Left colon (tissue), 2 donors: Measurements from ENCODE around the gene UPF1. TPM values are rescaled to one million over a fixed set of nuclear protein-coding genes. Genes with fewer than 3 reads are reported as not detected.

Experiments used
- ATAC-seq: fragments of 200-7000 bp; cut with Tn5 transposase; one replicate; pipeline ENCODE4 v1.9.1; 2020; ENCODE audit warnings: mild to moderate bottlenecking, moderate library complexity
- DNase-seq, 2 donors: peaks; one replicate each; pipeline ENCODE4 v3.0.0-alpha.2; 2020
- intact Hi-C, 2 donors: fragments of 100-400 bp; cut with DNase I in 1 of 2; cut with micrococcal nuclease in 1 of 2; formaldehyde crosslinking; loops; one replicate each; pipeline versions ENCODE4 v1.11.2 to v1.14.0; 2022; cut with DNase I, micrococcal nuclease
- total RNA-seq, 2 donors: library from RNA; stranded (reverse); fragmentation: NEBNext Ultra II Directional; extraction: Animal tissue kit (Norgen Biotek cat#: 25700); gene quantifications; one replicate each; pipeline ENCODE4 v1.2.1, GENCODE V29; 2021
- donor health status: DM: no; HTN: no; CAD: no.
- donor health status: DM: yes; HTN: yes; CAD: no.

UPF1 gene
- total RNA-seq, 2 donors from 2014 or later = 67.6 to 81.8 TPM

DNA sequence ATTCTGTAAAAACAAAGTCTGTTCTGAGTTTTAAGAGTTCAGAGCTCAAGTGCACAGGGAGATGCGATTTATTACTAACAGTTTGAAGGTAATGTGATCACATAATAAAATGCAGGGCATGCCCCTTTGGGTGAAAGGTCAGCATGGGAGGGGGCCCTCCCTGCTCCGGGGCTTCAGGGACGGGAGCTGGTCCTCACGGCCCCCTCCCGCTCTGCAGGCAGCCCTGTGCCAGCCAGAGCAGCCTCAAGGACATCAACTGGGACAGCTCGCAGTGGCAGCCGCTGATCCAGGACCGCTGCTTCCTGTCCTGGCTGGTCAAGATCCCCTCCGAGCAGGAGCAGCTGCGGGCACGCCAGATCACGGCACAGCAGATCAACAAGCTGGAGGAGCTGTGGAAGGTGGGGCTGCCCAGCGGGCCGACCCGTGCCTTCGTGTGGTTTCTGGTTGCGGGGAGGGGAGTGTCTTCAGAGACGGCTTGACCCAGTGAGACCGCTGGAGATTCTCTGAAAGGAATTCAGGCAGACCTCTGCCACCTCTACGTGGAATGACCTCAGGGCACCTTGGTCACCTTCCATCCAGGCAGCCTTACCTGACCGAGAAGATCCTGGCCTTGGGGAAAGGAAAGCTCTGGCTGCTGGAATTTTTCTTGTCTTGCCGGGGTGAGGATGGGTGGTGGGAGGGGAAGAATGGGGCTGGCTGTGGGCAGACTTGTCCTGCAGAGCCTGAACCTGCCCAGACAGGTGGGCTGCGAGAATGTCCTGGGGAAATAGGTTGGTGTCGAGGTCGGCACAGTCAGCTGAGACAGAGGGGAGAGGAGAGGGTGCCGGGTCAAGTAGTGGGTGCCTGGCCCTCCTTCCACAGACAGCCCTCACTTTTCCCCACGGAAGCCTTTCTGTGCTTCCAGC is 19.0 kb downstream of the UPF1 start:
- intact Hi-C loops = loop anchor here in 1 of 2 donors (10.0 kb wide), 1 partner anchor 256 kb away; no protein-coding TSS in a partner anchor
- DNase-seq = no peak
- no peak for ATAC-seq

DNA sequence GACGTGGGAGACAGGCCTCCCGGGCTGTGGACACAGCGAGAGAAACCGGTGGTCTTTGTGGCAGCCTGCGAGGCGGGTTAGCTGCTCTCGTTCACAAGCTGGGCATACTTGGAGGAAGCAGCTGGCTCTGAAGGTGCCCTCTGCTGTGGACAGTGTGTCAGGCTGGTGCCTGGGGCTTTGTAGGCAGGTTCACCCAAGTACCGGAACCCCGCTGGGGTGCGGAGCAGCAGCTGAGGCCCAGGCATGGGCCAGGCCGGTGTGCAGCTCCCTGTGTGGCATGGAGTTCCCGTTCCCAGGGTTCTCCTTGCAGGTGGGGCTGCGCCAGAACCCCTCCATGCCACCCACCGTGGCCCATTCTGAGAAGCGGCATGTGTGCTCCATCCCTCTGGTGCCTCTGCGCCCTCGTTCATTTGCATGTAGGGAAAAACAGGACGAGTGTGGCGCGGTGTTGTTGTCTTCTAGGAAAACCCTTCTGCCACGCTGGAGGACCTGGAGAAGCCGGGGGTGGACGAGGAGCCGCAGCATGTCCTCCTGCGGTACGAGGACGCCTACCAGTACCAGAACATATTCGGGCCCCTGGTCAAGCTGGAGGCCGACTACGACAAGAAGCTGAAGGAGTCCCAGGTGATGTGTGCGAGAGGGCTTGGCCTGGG is 20.0 kb downstream of the UPF1 start:
- intact Hi-C loops = loop anchor here in 1 of 2 donors (10.0 kb wide), 1 partner anchor 257 kb away; no protein-coding TSS in a partner anchor
- DNase-seq = no peak
- no peak for ATAC-seq

DNA sequence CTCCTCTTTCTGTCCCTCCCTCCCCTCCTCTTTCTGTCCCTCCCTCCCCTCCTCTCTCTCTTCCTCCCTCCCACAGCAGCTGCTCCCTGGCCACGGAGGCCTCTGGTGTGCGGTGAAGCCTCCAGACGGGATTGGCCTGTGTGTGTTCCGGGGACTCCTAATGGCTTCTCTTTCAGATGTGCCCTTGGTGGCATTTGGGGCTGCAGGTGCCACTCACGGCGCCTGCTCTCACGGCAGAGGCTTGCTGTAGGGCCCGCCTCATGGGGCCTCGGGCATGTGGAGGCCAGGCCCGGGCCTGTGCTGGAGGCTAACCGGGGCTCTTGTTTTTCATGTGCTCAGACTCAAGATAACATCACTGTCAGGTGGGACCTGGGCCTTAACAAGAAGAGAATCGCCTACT is 20.9 kb downstream of the UPF1 start:
- DNase-seq = no peak
- intact Hi-C loops = loop anchor here in 1 of 2 donors (10.0 kb wide), 1 partner anchor 258 kb away; no protein-coding TSS in a partner anchor
- ATAC-seq = no peak

DNA sequence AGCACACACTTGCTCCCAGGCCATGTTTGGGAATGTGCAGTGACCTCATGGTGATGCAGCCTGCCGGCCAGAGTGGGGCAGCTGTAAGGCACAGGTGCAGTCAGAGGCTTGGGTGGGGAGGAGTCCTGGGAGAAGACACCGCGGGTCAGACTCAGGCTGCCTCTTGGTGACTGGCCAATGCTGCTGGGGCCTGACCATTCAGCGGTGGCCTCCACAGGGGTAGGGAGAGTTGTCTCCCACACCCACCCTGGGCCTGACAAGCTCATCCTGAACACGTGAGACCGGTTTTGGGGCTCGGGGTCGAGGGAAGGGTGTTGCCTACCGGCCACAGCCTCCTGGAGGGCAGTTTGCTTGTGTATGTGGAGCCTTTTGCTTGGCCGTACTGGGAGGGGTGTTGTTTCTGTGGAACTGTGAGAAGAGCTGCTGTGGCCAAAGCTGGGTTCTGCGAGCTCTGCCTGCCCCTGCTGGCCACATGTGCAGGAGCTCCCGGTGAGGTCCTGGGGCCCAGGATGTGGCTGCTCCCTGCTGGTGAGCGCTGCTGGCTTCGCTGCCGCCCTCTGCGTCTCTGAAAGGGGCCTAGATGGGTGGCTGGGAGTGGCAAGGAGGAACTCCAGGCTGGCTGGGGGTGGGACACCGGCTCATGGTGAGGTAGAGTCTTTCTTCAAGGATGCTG is 22.1 kb downstream of the UPF1 start:
- ATAC-seq = no peak
- intact Hi-C loops = loop anchor here in 1 of 2 donors (10.0 kb wide), 1 partner anchor 259 kb away; no protein-coding TSS in a partner anchor
- DNase-seq = no peak

DNA sequence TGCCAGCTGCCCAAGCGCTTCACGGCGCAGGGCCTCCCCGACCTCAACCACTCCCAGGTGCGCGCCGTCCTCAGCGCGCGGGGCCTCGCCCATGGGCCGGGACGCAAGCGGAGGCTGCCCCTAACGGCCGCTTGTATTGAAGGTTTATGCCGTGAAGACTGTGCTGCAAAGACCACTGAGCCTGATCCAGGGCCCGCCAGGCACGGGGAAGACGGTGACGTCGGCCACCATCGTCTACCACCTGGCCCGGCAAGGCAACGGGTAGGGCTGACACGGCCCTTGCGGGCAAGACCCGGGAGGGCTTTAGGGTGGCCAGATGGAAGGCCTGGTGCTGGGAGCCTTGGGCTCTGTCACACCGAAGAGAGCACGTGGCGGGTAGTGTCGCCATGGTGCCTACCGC is 23.2 kb downstream of the UPF1 start:
- intact Hi-C loops = loop anchor here in 1 of 2 donors (10.0 kb wide), 1 partner anchor 260 kb away; no protein-coding TSS in a partner anchor
- DNase-seq = no peak

DNA sequence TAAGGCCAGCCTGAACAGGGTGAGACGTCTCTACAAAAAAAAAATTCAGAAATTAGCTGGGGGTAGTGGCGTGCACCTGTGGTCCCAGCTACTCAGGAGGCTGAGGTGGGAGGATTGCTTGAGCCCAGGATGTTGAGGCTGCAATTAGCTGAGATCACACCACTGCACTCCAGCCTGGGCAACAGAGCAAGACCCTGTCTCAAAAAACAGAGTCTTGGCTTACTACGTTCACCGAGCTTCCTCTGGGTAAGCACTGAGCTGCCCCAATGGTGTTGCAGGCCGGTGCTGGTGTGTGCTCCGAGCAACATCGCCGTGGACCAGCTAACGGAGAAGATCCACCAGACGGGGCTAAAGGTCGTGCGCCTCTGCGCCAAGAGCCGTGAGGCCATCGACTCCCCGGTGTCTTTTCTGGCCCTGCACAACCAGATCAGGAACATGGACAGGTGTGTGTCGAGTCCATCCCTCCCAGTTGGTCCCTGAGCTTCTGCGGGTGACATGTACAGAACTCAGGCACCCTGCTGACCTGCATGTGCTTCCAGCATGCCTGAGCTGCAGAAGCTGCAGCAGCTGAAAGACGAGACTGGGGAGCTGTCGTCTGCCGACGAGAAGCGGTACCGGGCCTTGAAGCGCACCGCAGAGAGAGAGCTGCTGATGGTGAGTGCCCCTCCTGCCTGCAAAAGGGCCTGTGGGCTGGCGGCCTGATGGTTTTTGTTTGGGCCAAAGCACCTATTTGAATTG is 24.1 kb downstream of the UPF1 start:
- intact Hi-C loops = loop anchor here in 1 of 2 donors (10.0 kb wide), 1 partner anchor 261 kb away; no protein-coding TSS in a partner anchor
- ATAC-seq (no peak), DNase-seq (no peak)

More for the DNA sequence above, 23.2 kb downstream of the UPF1 start:
- no peak for ATAC-seq

DNA sequence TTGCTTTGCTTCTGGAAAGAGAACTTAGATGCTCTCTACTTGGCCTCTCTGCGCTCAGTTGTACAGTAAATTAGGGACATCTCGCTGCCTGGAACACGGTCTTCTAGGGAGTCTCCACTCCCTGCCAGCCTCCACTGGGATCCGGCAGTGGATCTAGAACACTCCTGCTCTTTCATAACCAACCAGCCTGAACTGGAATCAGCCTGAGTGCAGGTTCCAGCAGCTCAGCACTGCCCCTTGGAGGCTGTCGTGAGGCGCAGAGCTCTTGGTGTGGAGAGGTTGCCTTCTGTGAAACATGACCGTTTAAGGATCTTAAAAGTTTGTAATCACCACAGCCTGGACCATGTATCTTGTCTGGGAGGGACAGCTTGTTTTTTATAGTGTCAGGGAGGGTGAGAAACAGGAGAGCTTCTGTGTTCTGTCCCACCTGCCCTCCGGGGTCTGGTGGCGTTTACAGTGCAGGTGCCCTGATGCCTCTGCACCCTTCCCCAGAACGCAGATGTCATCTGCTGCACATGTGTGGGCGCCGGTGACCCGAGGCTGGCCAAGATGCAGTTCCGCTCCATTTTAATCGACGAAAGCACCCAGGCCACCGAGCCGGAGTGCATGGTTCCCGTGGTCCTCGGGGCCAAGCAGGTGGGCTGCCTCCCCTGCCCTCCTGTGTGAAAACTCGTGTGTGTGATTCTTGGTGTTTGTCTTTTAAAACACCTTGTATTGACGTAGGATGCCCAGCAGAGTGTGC is 24.8 kb downstream of the UPF1 start:
- DNase-seq = no peak
- intact Hi-C loops = loop anchor here in 1 of 2 donors (10.0 kb wide), 1 partner anchor 262 kb away; no protein-coding TSS in a partner anchor
- peak; percentile 48 for ATAC-seq

DNA sequence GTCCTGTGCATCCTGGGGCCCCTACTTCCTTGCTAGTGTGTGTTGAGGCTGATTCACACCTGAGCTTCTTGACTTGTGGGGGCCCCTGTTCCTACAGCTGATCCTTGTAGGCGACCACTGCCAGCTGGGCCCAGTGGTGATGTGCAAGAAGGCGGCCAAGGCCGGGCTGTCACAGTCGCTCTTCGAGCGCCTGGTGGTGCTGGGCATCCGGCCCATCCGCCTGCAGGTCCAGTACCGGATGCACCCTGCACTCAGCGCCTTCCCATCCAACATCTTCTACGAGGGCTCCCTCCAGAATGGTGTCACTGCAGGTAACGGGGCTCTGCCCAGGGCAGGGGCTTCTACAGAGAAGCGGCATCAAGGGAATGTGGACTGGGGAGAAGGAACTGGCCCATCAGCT is 25.5 kb downstream of the UPF1 start:
- intact Hi-C loops = loop anchor here in 1 of 2 donors (10.0 kb wide), 1 partner anchor 262 kb away; no protein-coding TSS in a partner anchor
- DNase-seq = no peak
- ATAC-seq = no peak

DNA sequence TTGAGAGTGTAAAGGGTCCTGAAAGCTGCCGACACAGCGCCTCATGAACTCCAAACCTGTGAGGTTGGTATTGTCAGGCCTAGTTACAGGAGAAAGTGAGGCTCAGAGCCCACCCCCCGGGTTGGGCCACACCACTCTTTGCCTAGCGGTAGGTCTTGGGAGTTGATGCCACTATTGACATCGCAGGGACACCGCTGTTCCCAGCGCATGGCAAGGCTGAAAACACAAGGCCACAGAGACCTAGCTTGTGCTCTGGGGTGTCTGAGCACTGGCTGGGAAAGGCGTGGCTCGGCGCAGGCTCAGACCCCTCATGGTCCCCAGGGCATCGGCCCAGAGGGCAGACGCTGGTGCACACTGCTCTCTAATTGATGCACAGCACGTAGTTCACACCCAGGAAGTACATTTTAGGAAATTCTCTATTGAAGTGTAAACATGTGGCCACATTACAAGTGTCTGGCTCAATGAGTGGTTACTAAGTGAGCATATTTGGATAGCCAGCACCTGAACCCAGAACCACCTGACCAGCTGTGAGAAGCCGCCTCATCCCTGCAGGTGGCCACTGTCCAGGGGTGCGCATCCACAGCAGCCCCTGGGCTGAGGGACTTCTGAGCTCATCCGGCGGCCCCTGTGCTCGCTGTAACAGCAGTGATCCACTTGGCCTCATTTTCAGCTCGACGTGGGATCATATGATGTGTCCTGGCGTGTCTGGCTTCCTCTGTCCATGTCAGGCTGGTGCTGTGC is 27.3 kb downstream of the UPF1 start:
- DNase-seq (no peak), ATAC-seq (no peak)
- intact Hi-C loops = loop anchor here in 1 of 2 donors (10.0 kb wide), 1 partner anchor 264 kb away; no protein-coding TSS in a partner anchor

DNA sequence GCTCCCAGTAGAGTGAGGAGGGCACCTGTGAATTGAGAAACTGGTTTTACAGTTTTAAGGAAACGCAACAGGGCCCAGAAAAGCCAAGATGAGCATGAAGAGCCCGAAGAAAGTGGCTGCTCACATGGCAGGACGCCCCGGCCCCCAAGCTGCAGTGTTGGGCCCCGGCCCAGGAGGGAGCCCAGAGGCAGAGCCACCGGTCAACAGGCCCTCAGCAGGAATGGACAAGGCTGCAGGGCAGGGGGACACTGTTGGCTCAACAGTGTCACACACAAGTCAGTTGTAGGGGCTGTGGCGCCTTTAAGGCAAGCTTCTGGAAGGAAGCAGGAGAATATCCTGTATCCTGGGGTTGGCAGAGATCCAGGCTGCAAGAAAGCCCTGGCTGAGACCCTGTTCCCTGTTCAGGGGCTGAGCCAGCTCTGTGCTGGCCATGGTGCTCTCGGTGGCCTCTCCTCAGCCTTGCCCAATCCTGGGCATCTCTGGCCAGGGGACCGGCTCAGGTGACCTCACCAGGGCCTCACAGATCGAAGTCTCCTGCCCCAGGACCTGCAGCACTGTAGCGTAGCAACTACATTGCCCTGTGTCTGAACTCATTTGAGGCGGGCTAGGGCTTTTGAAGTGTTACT is 28.0 kb downstream of the UPF1 start:
- intact Hi-C loops = loop anchor here in 1 of 2 donors (10.0 kb wide), 1 partner anchor 265 kb away; no protein-coding TSS in a partner anchor
- DNase-seq (no peak), ATAC-seq (no peak)

DNA sequence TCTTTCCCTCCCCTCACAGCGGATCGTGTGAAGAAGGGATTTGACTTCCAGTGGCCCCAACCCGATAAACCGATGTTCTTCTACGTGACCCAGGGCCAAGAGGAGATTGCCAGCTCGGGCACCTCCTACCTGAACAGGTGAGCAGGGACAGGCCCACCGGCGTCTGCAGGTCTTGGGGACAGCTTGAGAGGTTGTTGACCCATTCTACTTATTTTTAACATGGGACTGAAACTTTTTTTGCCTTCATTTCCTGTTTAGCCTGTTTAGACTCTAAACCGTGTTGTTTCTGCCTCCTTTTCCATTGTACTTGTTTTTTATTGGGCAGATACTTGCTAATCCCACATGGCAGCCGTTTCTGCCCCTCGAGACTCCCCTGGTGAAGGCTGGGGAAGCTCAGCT is 28.5 kb downstream of the UPF1 start:
- intact Hi-C loops = no loop called here
- no peak for DNase-seq
- no peak for ATAC-seq

DNA sequence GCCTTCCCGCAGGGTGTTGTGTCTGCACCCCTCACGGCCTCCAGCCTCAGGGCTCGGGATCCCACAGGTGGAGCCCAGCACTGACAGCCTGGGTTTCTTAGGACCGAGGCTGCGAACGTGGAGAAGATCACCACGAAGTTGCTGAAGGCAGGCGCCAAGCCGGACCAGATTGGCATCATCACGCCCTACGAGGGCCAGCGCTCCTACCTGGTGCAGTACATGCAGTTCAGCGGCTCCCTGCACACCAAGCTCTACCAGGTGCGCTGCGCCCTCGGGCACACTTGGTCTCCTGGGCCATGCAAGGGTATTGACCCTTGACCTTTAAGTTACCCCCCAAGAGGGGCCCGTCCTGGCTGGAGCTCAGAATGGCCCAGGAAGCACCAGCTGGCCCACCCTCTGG is 29.0 kb downstream of the UPF1 start:
- DNase-seq (no peak), ATAC-seq (no peak)
- intact Hi-C loops = no loop called here

DNA sequence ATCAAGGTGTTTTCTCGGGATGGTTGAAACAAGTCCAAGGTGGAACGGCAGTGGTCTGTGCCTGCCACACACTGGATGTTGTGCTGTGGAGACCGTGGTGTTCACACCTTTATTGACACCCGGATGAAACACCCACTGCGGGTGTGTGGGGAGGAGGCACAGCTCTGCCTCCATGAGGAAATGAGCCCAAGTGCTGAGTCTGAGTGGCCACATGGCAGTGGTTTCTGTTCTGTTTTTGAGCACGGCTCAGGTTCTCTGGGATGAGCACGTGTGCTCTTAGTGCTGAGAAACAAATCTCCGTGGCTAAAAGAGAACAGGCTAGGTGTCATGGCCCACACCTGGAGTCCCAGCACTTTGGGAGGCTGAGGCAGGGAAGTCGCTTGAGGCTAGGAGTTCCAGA is 29.5 kb downstream of the UPF1 start:
- intact Hi-C loops = no loop called here
- DNase-seq (no peak), ATAC-seq (no peak)

DNA sequence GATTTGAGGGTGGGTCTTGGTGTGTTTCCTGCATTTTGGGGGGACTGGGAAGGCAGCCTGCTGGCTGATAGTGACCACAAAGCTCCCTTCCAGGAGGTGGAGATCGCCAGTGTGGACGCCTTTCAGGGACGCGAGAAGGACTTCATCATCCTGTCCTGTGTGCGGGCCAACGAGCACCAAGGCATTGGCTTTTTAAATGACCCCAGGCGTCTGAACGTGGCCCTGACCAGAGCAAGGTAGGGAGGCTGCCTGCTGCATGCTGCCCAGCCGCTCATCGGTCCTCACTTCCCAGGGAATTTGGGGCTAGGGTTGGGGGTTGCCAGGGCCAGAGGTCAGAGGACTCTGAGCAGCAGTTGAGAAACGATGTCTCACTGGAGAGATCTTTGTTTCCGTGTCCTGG is 30.2 kb downstream of the UPF1 start:
- intact Hi-C loops = no loop called here
- ATAC-seq = no peak
- no peak for DNase-seq

DNA sequence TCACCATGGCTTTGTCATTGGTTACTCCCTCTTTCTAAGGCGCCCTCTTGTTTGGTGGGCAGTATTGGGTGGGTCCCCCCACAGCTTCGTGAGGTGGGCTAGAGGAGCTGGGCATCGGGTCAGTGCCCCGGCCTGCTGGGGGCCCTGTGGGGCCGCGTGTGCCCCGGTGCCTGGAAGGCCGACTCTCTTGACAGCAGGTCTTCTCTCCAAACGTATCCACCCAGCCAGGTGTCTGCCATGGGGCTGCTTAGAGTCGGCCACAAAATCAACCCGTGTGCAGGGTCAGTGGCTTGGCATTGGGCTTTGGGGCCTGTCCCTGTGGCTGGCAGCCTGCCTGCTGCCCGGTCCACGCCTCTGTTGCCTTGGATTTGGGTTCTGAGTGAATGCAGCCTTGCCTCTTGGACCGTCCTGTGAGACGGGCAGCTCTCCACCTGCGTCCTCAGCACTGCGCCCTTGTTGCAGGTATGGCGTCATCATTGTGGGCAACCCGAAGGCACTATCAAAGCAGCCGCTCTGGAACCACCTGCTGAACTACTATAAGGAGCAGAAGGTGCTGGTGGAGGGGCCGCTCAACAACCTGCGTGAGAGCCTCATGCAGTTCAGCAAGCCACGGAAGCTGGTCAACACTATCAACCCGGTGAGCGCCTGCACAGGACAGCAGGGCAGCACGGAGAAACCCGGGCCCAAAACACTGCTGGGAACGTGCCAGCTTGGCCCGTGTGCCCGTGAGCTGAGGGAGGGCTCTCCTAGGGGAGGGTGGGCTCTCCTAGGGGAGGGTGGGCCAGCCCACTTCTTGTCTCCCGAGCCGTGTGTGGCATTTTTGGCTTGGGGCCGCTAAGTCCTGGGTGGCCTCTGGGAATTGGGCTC is 31.4 kb downstream of the UPF1 start:
- DNase-seq (no peak), ATAC-seq (no peak)
- intact Hi-C loops = no loop called here
